Choroid plexus epithelial cell (primary cell): ENCODE results near the gene FRZB.
"Not testable (repeated sequence)": the region's sequence is repeated elsewhere in the genome, so short reads cannot be mapped to it uniquely, and the experiment has no call there.

Experiments
- DNase-seq: peaks from one replicate; pipeline ENCODE4 v3.0.0-alpha.2; 2010; ENCODE audit warnings: low read depth
- H3K4me3 ChIP-seq: 2 replicates; pipeline ENCODE4 v1.5.1; 2011; ENCODE audit warnings: low read depth, mild to moderate bottlenecking, control low read depth, low read length, moderate library complexity
- TF ChIP-seq, protein P1 (sequence below): conservative IDR thresholded peaks from 2 replicates; pipeline ENCODE4 v1.5.1; 2011; ENCODE audit warnings: low read depth, mild to moderate bottlenecking, control low read depth, inconsistent platforms, low read length, moderate library complexity

The FRZB gene

DNA sequence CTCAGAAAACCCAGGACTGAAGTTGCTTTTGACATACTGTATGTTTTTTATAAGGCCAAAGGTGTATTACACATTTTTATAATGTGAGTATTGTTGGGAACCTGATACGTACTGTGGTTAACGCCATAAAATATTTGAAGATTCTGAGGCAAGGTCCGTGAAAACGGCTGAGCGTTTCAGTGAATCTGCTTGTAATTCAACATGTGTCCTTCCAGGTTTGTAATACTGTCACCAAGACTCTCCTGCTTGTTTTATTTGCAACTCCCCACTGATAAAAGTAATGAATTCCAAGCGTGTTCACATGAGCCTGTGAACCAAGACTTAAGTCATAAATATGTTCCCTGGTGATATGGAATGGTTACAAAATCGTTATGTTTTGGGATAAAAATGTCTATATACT lies 23.9 kb upstream of the FRZB start:
- TF ChIP-seq, protein P1, sequence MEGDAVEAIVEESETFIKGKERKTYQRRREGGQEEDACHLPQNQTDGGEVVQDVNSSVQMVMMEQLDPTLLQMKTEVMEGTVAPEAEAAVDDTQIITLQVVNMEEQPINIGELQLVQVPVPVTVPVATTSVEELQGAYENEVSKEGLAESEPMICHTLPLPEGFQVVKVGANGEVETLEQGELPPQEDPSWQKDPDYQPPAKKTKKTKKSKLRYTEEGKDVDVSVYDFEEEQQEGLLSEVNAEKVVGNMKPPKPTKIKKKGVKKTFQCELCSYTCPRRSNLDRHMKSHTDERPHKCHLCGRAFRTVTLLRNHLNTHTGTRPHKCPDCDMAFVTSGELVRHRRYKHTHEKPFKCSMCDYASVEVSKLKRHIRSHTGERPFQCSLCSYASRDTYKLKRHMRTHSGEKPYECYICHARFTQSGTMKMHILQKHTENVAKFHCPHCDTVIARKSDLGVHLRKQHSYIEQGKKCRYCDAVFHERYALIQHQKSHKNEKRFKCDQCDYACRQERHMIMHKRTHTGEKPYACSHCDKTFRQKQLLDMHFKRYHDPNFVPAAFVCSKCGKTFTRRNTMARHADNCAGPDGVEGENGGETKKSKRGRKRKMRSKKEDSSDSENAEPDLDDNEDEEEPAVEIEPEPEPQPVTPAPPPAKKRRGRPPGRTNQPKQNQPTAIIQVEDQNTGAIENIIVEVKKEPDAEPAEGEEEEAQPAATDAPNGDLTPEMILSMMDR, result no peak
- peak; percentile 48 for DNase-seq
- no peak overlapping the region for H3K4me3 ChIP-seq

DNA sequence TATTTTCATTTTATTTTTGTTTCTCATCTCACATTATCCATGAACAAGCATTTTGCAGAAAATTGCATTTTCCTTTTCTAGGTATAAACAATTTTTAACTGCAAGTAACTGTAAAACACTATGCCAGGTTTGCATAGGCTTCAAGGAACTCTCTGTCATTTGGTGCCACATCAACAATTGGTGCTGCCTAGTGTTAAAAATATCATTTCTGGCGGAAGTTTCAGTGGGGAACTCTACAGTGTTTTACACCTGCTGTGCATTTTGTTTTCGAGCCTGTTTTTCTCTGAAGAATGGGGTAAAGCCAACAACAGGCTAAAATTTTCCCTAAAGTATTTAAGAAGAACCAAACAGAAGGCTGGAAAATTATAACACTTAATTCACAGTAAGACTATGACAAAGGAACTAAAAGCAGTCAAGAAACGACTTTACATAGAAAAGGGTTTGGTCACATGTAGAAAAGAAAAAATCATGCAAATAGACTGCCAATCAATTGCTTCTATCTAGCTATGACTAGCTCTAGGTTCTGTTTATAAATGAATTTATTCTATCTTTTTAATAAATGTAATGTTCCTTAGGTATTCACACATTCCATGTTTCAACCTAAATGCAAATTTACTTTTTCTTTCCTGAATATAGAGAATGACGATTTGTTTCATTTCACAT lies 21.4 kb upstream of the FRZB start:
- no peak overlapping the region for H3K4me3 ChIP-seq
- TF ChIP-seq, protein P1, result no peak
- no peak for DNase-seq

DNA sequence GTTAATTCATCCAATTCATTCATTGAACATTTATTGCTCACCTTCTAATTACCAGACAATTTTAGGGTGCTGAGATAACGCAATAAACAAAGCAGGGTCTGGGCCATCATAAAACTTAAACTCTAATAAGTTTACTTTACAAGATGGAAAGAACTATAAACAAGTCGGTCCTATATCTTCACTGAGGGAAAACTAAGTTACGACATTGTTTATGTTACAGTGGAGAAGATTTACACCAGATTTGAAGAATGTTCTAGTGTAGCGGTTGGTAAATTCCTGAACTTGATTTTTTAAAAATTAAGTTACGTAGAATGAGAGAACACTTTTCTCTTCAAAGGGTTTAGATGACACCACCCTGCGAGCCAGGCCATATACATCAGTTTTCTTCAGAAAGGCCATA lies 20.7 kb upstream of the FRZB start:
- H3K4me3 ChIP-seq, result no peak overlapping the region
- TF ChIP-seq, protein P1, result no peak
- DNase-seq, result peak; percentile 51

DNA sequence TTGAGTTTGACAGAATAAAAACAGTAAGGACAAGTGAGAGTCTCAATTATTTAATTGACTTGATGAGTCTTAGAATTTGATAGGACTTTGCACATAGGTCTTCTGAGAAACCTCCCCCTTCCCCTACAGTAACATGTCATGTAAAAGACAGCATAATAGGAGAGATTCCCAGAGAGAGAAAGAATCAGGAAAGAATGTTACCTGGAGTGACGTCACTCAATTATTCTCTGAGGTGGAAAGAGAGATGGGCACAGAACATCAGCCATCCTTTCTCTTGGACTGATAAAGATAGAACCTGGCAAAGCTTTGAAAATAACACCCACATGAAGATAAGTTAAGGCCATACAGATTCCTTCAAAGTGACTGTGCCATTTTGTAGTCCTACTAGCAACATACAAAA lies 19.3 kb upstream of the FRZB start:
- no peak for DNase-seq
- H3K4me3 ChIP-seq, result no peak overlapping the region
- TF ChIP-seq, protein P1, result no peak

DNA sequence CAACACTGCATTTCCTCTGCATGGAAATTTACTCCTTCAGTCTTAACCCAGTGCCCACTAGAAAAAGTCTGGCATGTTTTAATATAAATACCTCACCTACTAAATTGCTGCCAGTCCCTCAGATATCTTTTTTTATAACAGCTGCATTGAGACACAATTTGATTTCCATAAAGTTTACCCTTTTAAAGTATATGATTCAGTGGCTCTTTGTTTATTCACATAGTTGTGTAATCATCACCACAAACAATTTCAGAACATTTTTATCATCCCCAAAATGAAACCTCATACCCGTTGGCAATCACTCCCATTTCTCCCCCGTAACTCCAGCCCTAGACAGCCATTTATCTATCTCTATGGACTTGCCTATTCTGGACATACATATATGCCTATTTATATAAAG lies 17.0 kb upstream of the FRZB start:
- H3K4me3 ChIP-seq, result no peak overlapping the region
- TF ChIP-seq, protein P1, result no peak
- no peak for DNase-seq

DNA sequence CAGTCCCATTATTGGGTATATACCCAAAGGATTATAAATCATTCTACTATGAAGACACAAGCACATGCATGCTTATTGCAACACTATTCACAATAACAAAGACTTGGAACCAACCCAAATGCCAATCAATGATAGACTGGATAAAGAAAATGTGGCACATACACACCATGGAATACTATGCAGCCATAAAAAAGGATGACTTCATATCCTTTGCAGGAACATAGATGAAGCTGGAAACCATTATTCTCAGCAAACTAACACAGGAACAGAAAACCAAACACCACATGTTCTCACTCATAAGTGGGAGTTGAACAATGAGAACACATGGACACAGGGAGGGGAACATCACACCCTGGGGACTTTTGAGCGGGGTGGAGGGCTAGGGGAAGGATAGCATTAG lies 13.7 kb upstream of the FRZB start:
- not testable (repeated sequence) for DNase-seq, H3K4me3 ChIP-seq

DNA sequence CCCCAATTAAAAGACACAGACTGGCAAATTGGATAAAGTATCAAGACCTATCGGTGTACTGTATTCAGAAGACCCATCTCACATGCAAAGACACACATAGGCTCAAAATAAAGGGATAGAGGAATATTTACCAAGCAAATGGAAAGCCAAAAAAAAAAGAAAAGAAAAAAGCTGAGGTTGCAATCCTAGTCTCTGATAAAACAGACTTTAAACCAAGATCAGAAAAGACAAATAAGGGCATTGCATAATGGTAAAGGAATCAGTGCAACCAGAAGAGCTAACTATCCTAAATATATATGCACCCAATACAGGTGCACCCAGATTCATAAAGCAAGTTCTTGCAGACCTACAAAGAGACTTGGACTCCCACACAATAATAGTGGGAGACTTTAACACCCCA lies 10.2 kb upstream of the FRZB start:
- DNase-seq, H3K4me3 ChIP-seq: not testable (repeated sequence)

DNA sequence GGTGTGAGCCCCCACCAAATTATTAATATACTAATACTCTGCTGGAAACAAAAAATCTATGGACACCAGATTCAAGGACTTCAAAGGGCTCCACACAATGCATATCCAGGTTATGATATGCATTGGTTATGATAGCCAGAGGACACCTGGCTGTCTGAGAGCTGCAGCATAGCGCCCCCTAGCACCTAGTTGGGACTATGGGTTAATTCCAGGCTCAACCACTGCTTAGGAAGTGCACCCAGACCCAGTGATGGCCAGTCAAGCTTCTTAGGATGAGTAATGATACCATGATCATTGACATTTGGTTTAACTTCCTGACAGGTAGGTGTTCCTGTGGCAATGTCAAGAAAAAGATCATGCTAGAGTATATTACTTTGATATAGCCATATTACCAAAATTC lies 3.8 kb upstream of the FRZB start:
- TF ChIP-seq, protein P1, result peak; percentile 48
- no peak overlapping the region for H3K4me3 ChIP-seq
- peak; percentile 33 for DNase-seq
